DLD1 (cell line): Measurements from ENCODE around the gene EXOC7.
"Not testable (repeated sequence)": the region's sequence is repeated elsewhere in the genome, so short reads cannot be mapped to it uniquely, and the experiment has no call there.

ENCODE experiments used
- in situ Hi-C: cut with HindIII; loops from 2 replicates; pipeline ENCODE4 v1.10.0; 2017; ENCODE audit warnings: low sequenced_read_pairs

The EXOC7 gene

GRCh38 chr17:76044475-76045007, 59.0 kb downstream of the EXOC7 start:
- in situ Hi-C loops, result not testable (repeated sequence)

GRCh38 chr17:76042868-76043267, 60.7 kb downstream of the EXOC7 start:
- in situ Hi-C loops, result not testable (repeated sequence)

DNA sequence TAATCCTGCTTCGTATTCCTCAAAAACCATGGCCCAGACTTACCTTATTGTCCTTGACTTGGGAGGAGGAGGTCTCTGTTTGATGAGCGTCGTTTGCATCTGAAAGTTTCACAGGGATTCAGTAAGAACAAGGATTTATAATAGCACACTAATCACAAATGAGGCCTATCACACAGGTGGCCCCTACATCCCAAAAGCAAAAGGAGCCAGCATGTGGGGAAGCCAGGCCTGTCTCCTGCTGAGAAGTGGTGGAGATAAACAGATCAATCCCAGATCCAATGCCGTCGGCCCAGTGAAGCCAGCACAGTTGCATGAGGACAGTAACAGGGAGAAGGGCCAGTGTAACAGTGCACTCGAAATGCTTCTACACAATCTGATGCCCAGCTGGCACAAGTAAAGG, 63.2 kb downstream of the EXOC7 start:
- in situ Hi-C loops, result no loop called here

DNA sequence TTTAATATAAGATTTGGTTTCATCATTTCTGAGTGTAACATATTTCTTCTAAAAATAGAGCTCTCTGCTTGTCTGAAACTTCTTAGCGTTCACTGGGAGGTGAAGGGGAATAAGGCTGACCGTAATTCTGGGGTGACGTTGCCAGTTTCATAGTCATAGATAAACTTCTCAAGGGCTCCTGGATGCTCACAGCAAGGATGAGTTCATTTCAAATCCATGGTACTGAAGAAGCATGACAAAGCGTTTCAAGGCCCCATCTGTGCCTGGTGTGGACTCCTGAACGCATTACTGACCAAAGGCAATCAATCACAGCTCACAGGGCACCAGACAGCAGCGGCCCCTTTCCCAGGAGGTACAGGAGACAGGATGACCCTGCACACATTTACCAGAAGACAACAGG, 64.5 kb downstream of the EXOC7 start:
- in situ Hi-C loops, result no loop called here

DNA sequence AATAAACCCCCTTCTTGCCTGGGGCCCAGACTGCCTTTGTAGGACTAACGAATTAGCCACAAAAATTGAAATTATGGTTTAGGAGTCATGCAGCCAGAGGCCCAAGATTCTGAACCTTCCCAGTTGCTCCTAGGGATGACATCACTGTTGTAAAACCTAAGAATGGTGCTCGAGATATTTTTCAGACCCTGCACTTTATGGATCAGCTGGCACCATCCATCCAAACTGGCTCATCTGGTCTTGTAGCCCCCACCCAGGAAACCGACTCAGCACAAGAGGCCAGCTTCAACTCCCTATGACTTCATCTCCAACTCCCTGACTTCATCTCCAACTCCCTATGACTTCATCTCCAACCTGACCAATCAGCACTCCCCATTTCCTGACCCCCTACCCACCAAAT, 65.5 kb downstream of the EXOC7 start:
- in situ Hi-C loops, result no loop called here

GRCh38 chr17:76036497-76037261, 66.9 kb downstream of the EXOC7 start:
- in situ Hi-C loops, result no loop called here

- in situ Hi-C loops, result no loop called here
Measured at GRCh38 chr17:76034428-76035350, 68.9 kb downstream of the EXOC7 start.

DNA sequence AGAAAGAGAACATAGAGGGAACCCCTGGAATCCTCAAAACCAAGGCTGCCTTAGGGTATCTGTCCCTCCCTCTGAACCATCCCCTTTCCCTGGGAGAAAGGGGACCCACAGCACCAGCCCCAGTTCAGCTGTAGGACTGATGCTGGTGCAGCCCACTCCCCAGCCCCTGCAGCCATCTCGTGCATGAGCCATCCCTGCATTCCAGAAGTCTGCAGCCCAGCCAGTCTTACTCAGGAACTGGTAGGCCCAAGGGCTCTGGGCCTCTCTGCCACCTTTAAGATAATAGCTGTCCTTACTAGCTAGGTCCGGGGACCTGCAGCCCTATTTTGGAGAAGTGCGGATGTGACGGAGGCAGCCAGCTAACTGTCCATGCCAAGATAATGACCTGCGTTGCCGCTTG, 70.4 kb downstream of the EXOC7 start:
- in situ Hi-C loops, result no loop called here

- in situ Hi-C loops, result no loop called here
Measured at GRCh38 chr17:76032780-76033108, 70.8 kb downstream of the EXOC7 start.

DNA sequence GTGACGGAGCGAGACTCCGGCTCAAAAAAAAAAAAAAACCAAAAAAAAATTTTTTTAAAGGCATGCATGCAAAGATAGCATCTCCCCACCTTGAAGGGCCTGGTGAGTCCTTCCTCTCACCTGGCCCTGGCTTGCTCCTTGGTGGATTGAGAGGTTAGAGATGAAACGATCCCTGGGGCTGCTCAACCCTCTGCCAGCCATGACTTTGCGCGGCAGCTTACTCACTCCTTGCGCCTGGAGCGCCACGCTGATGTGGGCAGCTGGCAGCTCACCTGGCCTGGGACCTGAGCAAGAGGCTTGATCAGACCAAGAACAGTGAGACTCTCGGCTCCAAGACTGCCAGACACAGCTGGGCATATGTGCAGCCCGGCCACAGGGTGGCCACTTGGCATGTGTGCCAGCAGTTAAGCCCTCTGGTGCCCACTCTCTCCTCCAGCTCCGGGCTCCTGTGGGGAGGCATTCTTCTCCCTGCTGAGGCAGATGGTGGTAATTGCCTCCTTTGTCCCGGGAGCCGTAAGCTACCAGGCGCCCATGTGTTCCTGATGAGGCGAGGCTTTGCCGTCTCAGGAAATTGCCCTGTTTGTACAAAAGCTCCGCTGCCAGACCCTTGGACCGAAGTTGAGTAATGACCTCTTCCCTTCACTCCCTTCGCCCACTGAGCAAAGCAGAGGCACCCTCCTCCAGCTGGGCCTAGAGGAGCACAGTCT, 71.4 kb downstream of the EXOC7 start:
- in situ Hi-C loops, result no loop called here
